ENCODE results near the gene MYO9A. TPM values are rescaled to one million over a fixed set of nuclear protein-coding genes. Genes with fewer than 3 reads are reported as not detected.
"Not testable (repeated sequence)": the region's sequence is repeated elsewhere in the genome, so short reads cannot be mapped to it uniquely, and the experiment has no call there.

MYO9A gene
- total RNA-seq, 4 donors from 2014 or later, result 61.2 to 99.9 (median 79.9) TPM

GRCh38 chr15:72057548-72058091 is 60.3 kb downstream of the MYO9A start:
- no peak for DNase-seq (ENCODE audit: low spot score in 2 of 2)
- peak overlapping the region in 3 of 4 donors; percentile 14 to 56 (median 46) for H3K27ac ChIP-seq
- 35% methylated on average over 4 of the region's 4 CpGs for WGBS, 2 donors
- H3K27me3 ChIP-seq, result no peaks in the 10 kb centered on the region
- H3K36me3 ChIP-seq, result peaks cover 0 to 5% (median 0%) of the 10 kb centered on the region in 3 donors
- peaks cover 0 to 5% (median 0%) of the 10 kb centered on the region in 4 donors for H3K9me3 ChIP-seq
- TF ChIP-seq CTCF (IDR thresholded peaks at IDR 0.05) (no peak), POLR2A (IDR thresholded peaks at IDR 0.05) (no peak), EP300 (IDR thresholded peaks at IDR 0.05) (no peak)
- H3K4me1 ChIP-seq, result peaks cover 0 to 31% (median 7%) of the 10 kb centered on the region in 4 donors
- peak overlapping the region in 1 of 4 donors; percentile 32 for H3K4me3 ChIP-seq

GRCh38 chr15:72056217-72056616 is 61.7 kb downstream of the MYO9A start:
- not testable (repeated sequence) for H3K36me3 ChIP-seq; DNase-seq (ENCODE audit: low spot score in 2 of 2); H3K27me3 ChIP-seq; H3K27ac ChIP-seq; H3K4me3 ChIP-seq; H3K9me3 ChIP-seq
- 96 to 100% methylated on average over 2 of the region's 2 CpGs for WGBS, 2 donors
- peaks cover 0 to 38% (median 7%) of the 10 kb centered on the region in 4 donors for H3K4me1 ChIP-seq

- peaks cover 0 to 42% (median 3%) of the 10 kb centered on the region in 4 donors for H3K4me1 ChIP-seq
- H3K9me3 ChIP-seq; H3K36me3 ChIP-seq; H3K27ac ChIP-seq; DNase-seq (ENCODE audit: low spot score in 2 of 2); H3K27me3 ChIP-seq; H3K4me3 ChIP-seq: not testable (repeated sequence)
- 95 to 96% methylated on average over 7 of the region's 7 CpGs for WGBS, 2 donors
These were observed 64.7 kb downstream of the MYO9A start for GRCh38 chr15:72053297-72053696.

- no peak for DNase-seq (ENCODE audit: low spot score in 2 of 2)
- TF ChIP-seq EP300 (IDR thresholded peaks at IDR 0.05) (no peak), POLR2A (IDR thresholded peaks at IDR 0.05) (no peak), CTCF (IDR thresholded peaks at IDR 0.05) (no peak)
- Histone ChIP-seq H3K36me3 (peaks cover 0 to 4% (median 0%) of the 10 kb centered on the region in 3 donors), H3K27me3 (no peaks in the 10 kb centered on the region), H3K9me3 (no peaks in the 10 kb centered on the region), H3K27ac (no peak overlapping the region), H3K4me3 (no peak overlapping the region), H3K4me1 (peaks cover 0 to 33% (median 0%) of the 10 kb centered on the region in 4 donors)
- 77 to 85% methylated on average over 1 of the region's 1 CpG for WGBS, 2 donors
These were observed 67.2 kb downstream of the MYO9A start for GRCh38 chr15:72050700-72051099.

GRCh38 chr15:72047020-72047419 is 70.9 kb downstream of the MYO9A start:
- H3K27ac ChIP-seq, result no peak overlapping the region
- no peak overlapping the region for H3K4me3 ChIP-seq
- H3K9me3 ChIP-seq, result no peaks in the 10 kb centered on the region
- H3K36me3 ChIP-seq, result peaks cover 0 to 13% (median 0%) of the 10 kb centered on the region in 3 donors
- no peaks in the 10 kb centered on the region for H3K27me3 ChIP-seq
- H3K4me1 ChIP-seq, result peaks cover 0 to 33% (median 0%) of the 10 kb centered on the region in 4 donors
- TF ChIP-seq CTCF (IDR thresholded peaks at IDR 0.05) (no peak), EP300 (IDR thresholded peaks at IDR 0.05) (no peak), POLR2A (IDR thresholded peaks at IDR 0.05) (no peak)
- no peak for DNase-seq (ENCODE audit: low spot score in 2 of 2)

- Histone ChIP-seq H3K4me3 (no peak overlapping the region), H3K27me3 (no peaks in the 10 kb centered on the region), H3K4me1 (peaks cover 0 to 20% (median 0%) of the 10 kb centered on the region in 4 donors), H3K9me3 (no peaks in the 10 kb centered on the region), H3K36me3 (peaks cover 0 to 25% (median 0%) of the 10 kb centered on the region in 3 donors), H3K27ac (no peak overlapping the region)
- WGBS, 2 donors, result 85 to 88% methylated on average over 3 of the region's 3 CpGs
- TF ChIP-seq CTCF (IDR thresholded peaks at IDR 0.05), result no peak
- TF ChIP-seq POLR2A (IDR thresholded peaks at IDR 0.05), result no peak
- no peak for TF ChIP-seq EP300 (IDR thresholded peaks at IDR 0.05)
- no peak for DNase-seq (ENCODE audit: low spot score in 2 of 2)
These were observed 73.0 kb downstream of the MYO9A start for GRCh38 chr15:72044956-72045355.
